ENCODE measurements around the gene PKNOX2.

- no peak for TF ChIP-seq CTCF (IDR thresholded peaks at IDR 0.05; ENCODE audit: control extremely low read depth in 1 of 3, insufficient read depth in 1 of 3, low read depth in 1 of 3, low read length in 3 of 3)
- TF ChIP-seq USF2 (IDR thresholded peaks at IDR 0.05; ENCODE audit: low read length), result 0 out of 2 replicates have a peak, but pooled peaks have one; percentile 18
- no peak for TF ChIP-seq EP300 (IDR thresholded peaks at IDR 0.05; ENCODE audit: borderline replicate concordance in 1 of 2, low read depth in 2 of 2, low read length in 2 of 2)
- TF ChIP-seq POLR2AphosphoS5 (IDR thresholded peaks at IDR 0.05; ENCODE audit: low read depth, low read length), result no peak
These were observed 287.0 kb downstream of the PKNOX2 start for GRCh38 chr11:125451400-125452124.

Data from H1 (cell line).